Measurements from ENCODE around the gene CCDC87. TPM values are rescaled to one million over a fixed set of nuclear protein-coding genes. Genes with fewer than 3 reads are reported as not detected.

CCDC87 gene
- total and polyA plus RNA-seq, 5 donors from 2014 or later: 0.35 TPM; not detected in 4

- Mint-ChIP-seq H3K9me3 (no peaks in the 10 kb centered on the region), H3K36me3 (peaks cover 23% of the 10 kb centered on the region), H3K4me3 (no peak overlapping the region), H3K4me1 (peaks cover 5 to 16% (median 10%) of the 10 kb centered on the region in 4 donors), H3K27me3 (no peaks in the 10 kb centered on the region), H3K27ac (peak overlapping the region in 1 of 3 donors; percentile 14)
- peaks cover 10% of the 10 kb centered on the region for H3K36me3 ChIP-seq (ENCODE audit: control insufficient read depth, insufficient read depth, low read length)
- H3K9me3 ChIP-seq (ENCODE audit: control insufficient read depth in 2 of 2, low read length in 2 of 2): no peaks in the 10 kb centered on the region
- DNase-seq (no peak), ATAC-seq (ENCODE audit: low read depth in 2 of 2) (no peak)
- H3K4me3 ChIP-seq (ENCODE audit: low read depth, low read length): no peak overlapping the region
- no peak overlapping the region for H3K27ac ChIP-seq (ENCODE audit: insufficient read depth, low read length, poor library complexity, severe bottlenecking)
- H3K27me3 ChIP-seq (ENCODE audit: control insufficient read depth, insufficient read depth, low read length): no peaks in the 10 kb centered on the region
- H3K4me1 ChIP-seq (ENCODE audit: control insufficient read depth, insufficient read depth, low read length, poor library complexity, severe bottlenecking): peaks cover 2% of the 10 kb centered on the region
These were observed 7.4 kb upstream of the CCDC87 start for GRCh38 chr11:66600219-66600618.

DNA sequence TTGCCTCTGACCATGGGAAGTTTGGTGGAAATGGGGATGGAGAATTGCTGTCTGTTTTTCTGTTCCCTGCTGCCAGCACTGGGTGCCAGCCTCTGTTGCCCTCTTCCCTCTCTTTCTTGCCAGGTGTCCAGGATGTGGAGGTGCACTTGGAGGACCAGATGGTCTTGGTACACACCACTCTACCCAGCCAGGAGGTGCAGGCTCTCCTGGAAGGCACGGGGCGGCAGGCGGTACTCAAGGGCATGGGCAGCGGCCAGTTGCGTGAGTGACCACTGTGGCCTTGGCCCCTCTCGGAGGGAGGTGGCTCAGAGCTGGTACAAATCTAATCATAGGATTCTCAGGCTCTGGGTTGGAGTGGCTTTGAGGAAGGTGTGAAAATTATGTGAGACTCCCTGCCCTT is 6.1 kb upstream of the CCDC87 start:
- H3K27me3 ChIP-seq (ENCODE audit: control insufficient read depth, insufficient read depth, low read length): no peaks in the 10 kb centered on the region
- H3K9me3 Mint-ChIP-seq: no peaks in the 10 kb centered on the region
- no peak overlapping the region for H3K27ac ChIP-seq (ENCODE audit: insufficient read depth, low read length, poor library complexity, severe bottlenecking)
- no peaks in the 10 kb centered on the region for H3K9me3 ChIP-seq (ENCODE audit: control insufficient read depth in 2 of 2, low read length in 2 of 2)
- H3K36me3 Mint-ChIP-seq: peaks cover 13% of the 10 kb centered on the region
- no peak overlapping the region for H3K4me3 ChIP-seq (ENCODE audit: low read depth, low read length)
- H3K4me1 ChIP-seq (ENCODE audit: control insufficient read depth, insufficient read depth, low read length, poor library complexity, severe bottlenecking): peaks cover 13% of the 10 kb centered on the region
- no peak overlapping the region for H3K4me3 Mint-ChIP-seq
- peaks cover 10% of the 10 kb centered on the region for H3K36me3 ChIP-seq (ENCODE audit: control insufficient read depth, insufficient read depth, low read length)
- DNase-seq: no peak
- H3K27ac Mint-ChIP-seq: peak overlapping the region in 1 of 3 donors; percentile 7
- no peak for ATAC-seq (ENCODE audit: low read depth in 2 of 2)
- no peaks in the 10 kb centered on the region for H3K27me3 Mint-ChIP-seq
- H3K4me1 Mint-ChIP-seq: peaks cover 9 to 25% (median 15%) of the 10 kb centered on the region in 4 donors

DNA sequence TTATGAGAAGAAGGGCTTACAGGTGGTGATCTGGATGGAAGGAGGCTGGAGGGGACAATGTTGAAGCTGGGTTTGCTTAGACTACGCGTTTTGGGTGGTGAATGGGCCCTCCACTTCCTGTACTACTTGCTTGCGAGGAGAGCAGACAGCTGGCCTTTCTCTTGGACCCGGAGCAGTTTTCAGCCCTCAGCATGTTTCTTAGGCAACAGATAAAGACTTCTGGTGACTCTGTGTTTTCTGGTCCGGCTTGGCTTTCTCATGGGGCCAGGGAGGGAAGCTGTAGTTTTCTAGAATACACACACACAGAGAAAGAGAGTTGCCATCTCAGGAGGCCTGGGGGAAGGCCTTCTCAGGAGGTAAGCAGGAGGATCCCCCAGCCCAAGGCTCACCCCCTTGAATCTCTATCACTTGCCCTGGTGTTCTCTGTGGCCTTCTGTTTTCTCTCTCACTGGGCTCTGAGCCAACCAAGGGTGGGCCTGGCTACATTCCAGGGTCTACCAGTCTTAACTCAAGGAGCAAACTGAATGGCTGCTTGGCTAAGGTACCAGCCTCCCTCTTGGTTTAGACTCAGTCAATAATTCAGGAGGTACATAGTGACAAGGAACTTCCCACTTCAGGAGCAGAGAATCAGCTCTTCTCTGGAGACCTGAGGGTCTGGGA is 2.5 kb upstream of the CCDC87 start:
- H3K27ac ChIP-seq (ENCODE audit: insufficient read depth, low read length, poor library complexity, severe bottlenecking): peak overlapping the region; percentile 5
- no peaks in the 10 kb centered on the region for H3K9me3 ChIP-seq (ENCODE audit: control insufficient read depth in 2 of 2, low read length in 2 of 2)
- H3K36me3 ChIP-seq (ENCODE audit: control insufficient read depth, insufficient read depth, low read length): peaks cover 6% of the 10 kb centered on the region
- no peaks in the 10 kb centered on the region for H3K9me3 Mint-ChIP-seq
- H3K4me1 ChIP-seq (ENCODE audit: control insufficient read depth, insufficient read depth, low read length, poor library complexity, severe bottlenecking): peaks cover 21% of the 10 kb centered on the region
- no peak for ATAC-seq (ENCODE audit: low read depth in 2 of 2)
- peaks cover 6% of the 10 kb centered on the region for H3K36me3 Mint-ChIP-seq
- peak in 2 of 3 donors; percentile 13 to 48 for DNase-seq
- H3K4me3 ChIP-seq (ENCODE audit: low read depth, low read length): no peak overlapping the region
- no peaks in the 10 kb centered on the region for H3K27me3 ChIP-seq (ENCODE audit: control insufficient read depth, insufficient read depth, low read length)
- peak overlapping the region; percentile 81 to 92 (median 87) for H3K27ac Mint-ChIP-seq
- H3K4me1 Mint-ChIP-seq: peaks cover 9 to 46% (median 24%) of the 10 kb centered on the region in 4 donors
- H3K27me3 Mint-ChIP-seq: no peaks in the 10 kb centered on the region
- H3K4me3 Mint-ChIP-seq: peak overlapping the region; percentile 44 to 83 (median 66)

- H3K4me1 ChIP-seq (ENCODE audit: control insufficient read depth, insufficient read depth, low read length, poor library complexity, severe bottlenecking): peaks cover 21% of the 10 kb centered on the region
- no peaks in the 10 kb centered on the region for H3K36me3 ChIP-seq (ENCODE audit: control insufficient read depth, insufficient read depth, low read length)
- peak overlapping the region in 2 of 3 donors; percentile 99 to 100 for H3K27ac Mint-ChIP-seq
- H3K9me3 Mint-ChIP-seq: no peaks in the 10 kb centered on the region
- no peaks in the 10 kb centered on the region for H3K27me3 Mint-ChIP-seq
- no peaks in the 10 kb centered on the region for H3K27me3 ChIP-seq (ENCODE audit: control insufficient read depth, insufficient read depth, low read length)
- ATAC-seq (ENCODE audit: low read depth in 2 of 2): no peak
- H3K9me3 ChIP-seq (ENCODE audit: control insufficient read depth in 2 of 2, low read length in 2 of 2): no peaks in the 10 kb centered on the region
- peak overlapping the region; percentile 73 for H3K4me3 ChIP-seq (ENCODE audit: low read depth, low read length)
- peak overlapping the region; percentile 84 for H3K27ac ChIP-seq (ENCODE audit: insufficient read depth, low read length, poor library complexity, severe bottlenecking)
- H3K36me3 Mint-ChIP-seq: peaks cover 5% of the 10 kb centered on the region
- peak overlapping the region; percentile 92 to 100 (median 100) for H3K4me3 Mint-ChIP-seq
- H3K4me1 Mint-ChIP-seq: peaks cover 9 to 46% (median 24%) of the 10 kb centered on the region in 4 donors
- DNase-seq: no peak
These were observed 787 bp upstream of the CCDC87 start for GRCh38 chr11:66593650-66594049.

GRCh38 chr11:66593303-66593635 is 406 bp upstream of the CCDC87 start:
- peak overlapping the region; percentile 73 for H3K4me3 ChIP-seq (ENCODE audit: low read depth, low read length)
- peak overlapping the region; percentile 84 for H3K27ac ChIP-seq (ENCODE audit: insufficient read depth, low read length, poor library complexity, severe bottlenecking)
- peak overlapping the region; percentile 98 to 100 (median 99) for H3K27ac Mint-ChIP-seq
- no peaks in the 10 kb centered on the region for H3K27me3 Mint-ChIP-seq
- no peaks in the 10 kb centered on the region for H3K9me3 ChIP-seq (ENCODE audit: control insufficient read depth in 2 of 2, low read length in 2 of 2)
- peak overlapping the region; percentile 92 to 100 (median 100) for H3K4me3 Mint-ChIP-seq
- no peak for DNase-seq
- no peaks in the 10 kb centered on the region for H3K36me3 ChIP-seq (ENCODE audit: control insufficient read depth, insufficient read depth, low read length)
- H3K27me3 ChIP-seq (ENCODE audit: control insufficient read depth, insufficient read depth, low read length): no peaks in the 10 kb centered on the region
- peaks cover 5% of the 10 kb centered on the region for H3K36me3 Mint-ChIP-seq
- no peaks in the 10 kb centered on the region for H3K9me3 Mint-ChIP-seq
- H3K4me1 Mint-ChIP-seq: peaks cover 9 to 46% (median 21%) of the 10 kb centered on the region in 4 donors
- H3K4me1 ChIP-seq (ENCODE audit: control insufficient read depth, insufficient read depth, low read length, poor library complexity, severe bottlenecking): peaks cover 21% of the 10 kb centered on the region
- peak in 1 of 2 donors; percentile 7 for ATAC-seq (ENCODE audit: low read depth in 2 of 2)

DNA sequence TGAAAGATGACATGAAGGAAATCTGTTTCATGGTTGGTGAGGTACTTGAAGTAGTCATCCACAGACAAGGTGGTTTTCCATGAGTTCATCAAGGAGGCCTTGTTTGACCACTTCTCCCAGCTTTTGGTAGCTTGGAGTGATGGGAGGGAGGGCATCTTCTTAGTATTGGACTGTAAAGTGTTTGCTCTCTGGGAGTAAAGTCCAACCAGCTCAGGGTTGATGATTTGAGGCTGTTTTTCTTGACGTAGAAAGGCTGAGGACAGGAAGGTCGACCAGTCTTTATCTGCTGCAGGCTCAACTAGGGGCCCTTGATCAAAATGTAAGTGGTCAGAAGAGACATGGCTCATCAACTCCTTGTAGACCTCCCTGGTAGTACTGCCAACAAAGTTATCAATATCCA is 1.7 kb downstream of the CCDC87 start:
- Mint-ChIP-seq H3K9me3 (no peaks in the 10 kb centered on the region), H3K36me3 (peaks cover 5% of the 10 kb centered on the region), H3K4me3 (peak overlapping the region in 1 of 4 donors; percentile 21), H3K27ac (no peak overlapping the region), H3K27me3 (no peaks in the 10 kb centered on the region), H3K4me1 (peaks cover 4 to 40% (median 19%) of the 10 kb centered on the region in 4 donors)
- Histone ChIP-seq H3K4me1 (ENCODE audit: control insufficient read depth, insufficient read depth, low read length, poor library complexity, severe bottlenecking) (peaks cover 21% of the 10 kb centered on the region), H3K27me3 (ENCODE audit: control insufficient read depth, insufficient read depth, low read length) (no peaks in the 10 kb centered on the region), H3K9me3 (ENCODE audit: control insufficient read depth in 2 of 2, low read length in 2 of 2) (no peaks in the 10 kb centered on the region), H3K4me3 (ENCODE audit: low read depth, low read length) (no peak overlapping the region), H3K36me3 (ENCODE audit: control insufficient read depth, insufficient read depth, low read length) (no peaks in the 10 kb centered on the region), H3K27ac (ENCODE audit: insufficient read depth, low read length, poor library complexity, severe bottlenecking) (no peak overlapping the region)
- ATAC-seq (ENCODE audit: low read depth in 2 of 2) (no peak), DNase-seq (no peak)

DNA sequence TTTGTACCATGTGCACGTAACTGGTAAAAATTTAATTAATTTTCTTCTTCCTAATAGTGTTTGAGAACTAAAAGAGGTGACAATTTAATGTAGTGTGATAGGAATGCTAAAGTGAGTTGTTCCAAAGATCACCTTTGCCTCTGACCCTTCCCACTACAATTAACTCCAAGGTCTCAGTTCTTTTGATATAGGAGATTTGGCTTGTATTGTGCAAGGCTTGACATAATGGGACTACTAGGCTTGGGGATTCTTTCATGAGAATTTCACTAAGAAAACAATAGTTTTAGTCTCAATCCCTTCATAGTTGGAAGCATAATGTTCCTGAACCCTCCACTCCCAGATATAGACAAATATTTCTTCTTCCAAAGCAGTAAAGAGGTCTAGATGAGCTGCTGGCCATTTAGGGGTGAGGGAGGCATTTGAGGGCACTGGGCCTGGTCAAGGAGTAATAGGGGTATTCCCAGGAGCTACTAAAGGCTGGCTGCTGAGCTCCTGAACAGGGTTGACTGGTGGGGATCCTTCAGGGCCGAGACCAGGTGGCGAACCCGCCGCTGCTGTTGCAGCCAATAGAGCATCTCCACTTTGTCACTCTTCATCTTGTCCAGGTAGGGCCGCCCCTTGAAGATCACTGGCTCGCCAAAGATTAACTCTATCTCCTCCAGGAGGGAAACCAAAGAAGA is 2.7 kb downstream of the CCDC87 start:
- peaks cover 1% of the 10 kb centered on the region for H3K36me3 Mint-ChIP-seq
- H3K4me1 ChIP-seq (ENCODE audit: control insufficient read depth, insufficient read depth, low read length, poor library complexity, severe bottlenecking): peaks cover 18% of the 10 kb centered on the region
- DNase-seq (no peak), ATAC-seq (ENCODE audit: low read depth in 2 of 2) (no peak)
- peak overlapping the region in 1 of 4 donors; percentile 45 for H3K4me3 Mint-ChIP-seq
- peaks cover 4 to 30% (median 14%) of the 10 kb centered on the region in 4 donors for H3K4me1 Mint-ChIP-seq
- H3K27me3 ChIP-seq (ENCODE audit: control insufficient read depth, insufficient read depth, low read length): no peaks in the 10 kb centered on the region
- no peaks in the 10 kb centered on the region for H3K27me3 Mint-ChIP-seq
- H3K27ac ChIP-seq (ENCODE audit: insufficient read depth, low read length, poor library complexity, severe bottlenecking): no peak overlapping the region
- no peaks in the 10 kb centered on the region for H3K9me3 Mint-ChIP-seq
- H3K4me3 ChIP-seq (ENCODE audit: low read depth, low read length): no peak overlapping the region
- no peaks in the 10 kb centered on the region for H3K9me3 ChIP-seq (ENCODE audit: control insufficient read depth in 2 of 2, low read length in 2 of 2)
- peak overlapping the region in 1 of 3 donors; percentile 25 for H3K27ac Mint-ChIP-seq
- no peaks in the 10 kb centered on the region for H3K36me3 ChIP-seq (ENCODE audit: control insufficient read depth, insufficient read depth, low read length)

Measured in CD4-positive, CD25-positive, alpha-beta regulatory T cell (primary cell).